ENCODE results near the gene PRKCA. TPM values are rescaled to one million over a fixed set of nuclear protein-coding genes. Genes with fewer than 3 reads are reported as not detected.

PRKCA gene
- total and polyA plus RNA-seq, 2 of the 13 experiments (the other 11 are each of a cell fraction or from before 2014, with no cell fraction given): 18.5 to 21.5 TPM

GRCh38 chr17:66302761-66303626, 581 bp downstream of the PRKCA start (continued):
- TF ChIP-seq ARNT2 (CRISPR knock-in tag; IDR thresholded peaks at IDR 0.05; ENCODE audit: low read depth) (peak; percentile 54; the same call in 1 of the 2 replicates), MXD1 (CRISPR knock-in tag; IDR thresholded peaks at IDR 0.05) (peak; percentile 90), ZNF777 (CRISPR knock-in tag; IDR thresholded peaks at IDR 0.05) (no peak; the same call in 1 of the 2 replicates), MLX (CRISPR knock-in tag; IDR thresholded peaks at IDR 0.05) (no peak), NR2F1 (CRISPR knock-in tag; IDR thresholded peaks at IDR 0.05) (no peak), TSC22D2 (CRISPR knock-in tag; IDR thresholded peaks at IDR 0.05; ENCODE audit: borderline replicate concordance) (peak; percentile 55; the same call in 1 of the 2 replicates), ZNF841 (CRISPR knock-in tag; IDR thresholded peaks at IDR 0.05; ENCODE audit: borderline replicate concordance) (peak; percentile 58; the same call in 1 of the 2 replicates), GATAD1 (CRISPR knock-in tag; IDR thresholded peaks at IDR 0.05) (0 out of 2 replicates have a peak, but pooled peaks have one; percentile 9), ELF1 (CRISPR knock-in tag; IDR thresholded peaks at IDR 0.05) (no peak), ZMAT5 (CRISPR knock-in tag; IDR thresholded peaks at IDR 0.05; ENCODE audit: borderline replicate concordance, low read depth) (no peak), HINFP (CRISPR knock-in tag; IDR thresholded peaks at IDR 0.05; ENCODE audit: low read depth) (no peak), ZNF557 (CRISPR knock-in tag; IDR thresholded peaks at IDR 0.05) (no peak), HES4 (CRISPR knock-in tag; IDR thresholded peaks at IDR 0.05; ENCODE audit: borderline replicate concordance) (peak; percentile 65; the same call in 1 of the 2 replicates), IRF2 (CRISPR knock-in tag; IDR thresholded peaks at IDR 0.05) (0 out of 2 replicates have a peak, but pooled peaks have one; percentile 28), KLF9 (CRISPR knock-in tag; IDR thresholded peaks at IDR 0.05; ENCODE audit: low read depth) (no peak), ZNF552 (CRISPR knock-in tag; IDR thresholded peaks at IDR 0.05; ENCODE audit: borderline replicate concordance) (no peak), TCF7 (IDR thresholded peaks at IDR 0.05; ENCODE audit: low read depth) (no peak), ESRRA (CRISPR knock-in tag; IDR thresholded peaks at IDR 0.05; ENCODE audit: low read depth) (0 out of 2 replicates have a peak, but pooled peaks have one; percentile 27), SALL2 (CRISPR knock-in tag; IDR thresholded peaks at IDR 0.05) (peak; percentile 63), ZNF280D (CRISPR knock-in tag; IDR thresholded peaks at IDR 0.05) (no peak), ZNF432 (CRISPR knock-in tag; IDR thresholded peaks at IDR 0.05; ENCODE audit: borderline replicate concordance) (no peak), KLF6 (CRISPR knock-in tag; IDR thresholded peaks at IDR 0.05) (peak; percentile 49; the same call in 1 of the 2 replicates), TCF7L2 (IDR thresholded peaks at IDR 0.05; ENCODE audit: low read depth, low read length) (no peak), ZEB1 (IDR thresholded peaks at IDR 0.05; ENCODE audit: insufficient replicate concordance, low read depth) (no peak)

All from HepG2 (cell line).